HG02610 (cell line): ENCODE measurements around the gene EPB41L1.

Source experiments
- ATAC-seq: cut with Tn5 transposase; IDR thresholded peaks from one replicate; pipeline ENCODE4 v1.9.1; 2021; ENCODE audit warnings: mild to moderate bottlenecking, moderate library complexity; ENCODE audit not compliant: unreplicated experiment

EPB41L1 gene

DNA sequence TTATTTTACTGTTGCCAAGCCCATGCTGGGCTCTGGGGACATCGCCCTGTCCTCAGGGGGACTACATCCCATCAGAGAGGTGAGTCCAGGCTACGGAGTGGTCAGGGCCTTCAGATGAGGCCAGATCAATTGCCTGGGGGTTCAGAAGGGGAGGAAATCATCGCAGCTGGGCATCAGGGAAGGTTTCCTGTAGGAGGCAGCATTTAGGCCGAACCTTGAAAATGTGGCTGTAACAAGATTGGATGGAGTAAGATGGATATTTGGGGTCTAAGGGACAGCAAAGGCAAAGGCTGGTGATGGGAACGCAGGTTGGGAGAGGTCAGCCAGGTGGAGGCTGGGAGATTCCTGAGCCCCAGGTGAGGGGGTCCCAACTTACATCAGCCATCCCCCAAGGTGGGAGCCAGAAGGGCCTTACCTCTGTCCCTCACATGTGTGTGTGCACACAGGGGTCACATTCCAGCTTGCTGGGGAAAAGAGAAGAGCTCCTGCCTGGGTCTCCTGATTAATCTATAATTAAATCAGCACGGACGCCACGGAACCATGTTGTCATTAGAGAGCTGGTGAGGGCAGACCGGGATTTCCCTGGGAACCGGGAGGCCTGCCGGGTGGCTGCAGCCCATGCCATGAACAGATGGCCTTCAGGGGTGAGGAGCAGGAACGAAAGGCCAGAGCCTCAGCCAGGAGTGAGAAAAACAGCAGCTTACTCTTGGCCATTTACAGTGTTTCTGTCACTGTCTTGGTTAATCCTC is 121.1 kb downstream of the EPB41L1 start:
- ATAC-seq: no peak

DNA sequence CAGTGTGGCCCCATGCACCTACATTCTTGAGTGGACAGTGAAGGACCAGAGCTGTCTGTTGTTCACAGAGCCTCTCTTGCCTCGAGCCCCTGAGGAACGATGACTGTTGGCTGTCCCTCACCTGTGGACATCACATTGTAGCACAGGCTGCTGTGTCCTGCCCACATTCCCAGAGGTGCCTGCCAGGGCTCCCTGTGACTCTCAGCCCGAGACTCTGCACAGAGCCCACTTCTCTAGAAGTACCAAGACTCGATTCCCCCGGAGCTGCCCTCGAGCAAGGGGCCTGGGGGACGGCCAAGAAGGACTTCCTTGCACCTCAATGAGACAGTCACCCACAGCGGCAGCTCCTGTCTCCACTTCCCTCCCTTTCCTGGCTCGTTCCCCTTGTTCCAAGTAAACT is 123.0 kb downstream of the EPB41L1 start:
- no peak for ATAC-seq

DNA sequence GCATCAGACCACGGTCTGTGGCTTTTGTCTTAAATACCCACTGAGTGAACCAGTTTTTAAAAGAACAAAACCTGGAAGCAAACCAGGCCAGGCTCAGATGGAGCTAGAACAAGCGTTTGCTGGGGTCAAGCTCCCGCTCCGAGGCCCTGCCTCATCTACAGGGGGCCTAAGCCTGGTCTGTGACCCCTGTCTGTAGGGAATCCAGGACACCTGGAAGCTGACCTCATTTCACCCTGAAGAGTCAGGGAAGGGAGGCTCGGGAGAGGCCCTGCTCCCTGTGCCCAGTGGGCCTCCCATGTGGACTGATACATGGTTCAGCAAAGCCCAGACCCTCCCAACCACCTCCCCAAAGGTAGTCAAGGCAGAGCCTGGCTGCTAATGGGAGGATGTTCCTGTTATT is 124.8 kb downstream of the EPB41L1 start:
- no peak for ATAC-seq

DNA sequence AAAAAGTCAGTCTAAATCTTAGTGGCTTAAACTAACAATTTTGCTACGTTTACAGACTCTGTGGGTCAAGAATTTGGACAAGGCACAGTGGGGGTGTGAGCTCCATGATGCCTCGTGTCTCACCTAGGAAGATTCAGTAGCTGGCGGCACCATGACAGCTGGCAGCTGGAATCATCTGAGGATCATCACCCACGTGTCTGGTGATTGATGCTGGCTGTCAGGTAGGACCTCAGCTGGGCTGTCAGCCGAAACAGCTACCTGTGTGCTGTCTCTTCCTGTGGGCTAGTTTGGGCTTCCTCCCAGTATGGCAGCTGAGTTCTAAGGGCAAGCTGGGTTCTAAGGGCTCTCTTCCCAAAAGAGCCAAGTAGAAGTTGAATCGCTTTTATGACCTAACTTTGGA is 125.2 kb downstream of the EPB41L1 start:
- no peak for ATAC-seq

DNA sequence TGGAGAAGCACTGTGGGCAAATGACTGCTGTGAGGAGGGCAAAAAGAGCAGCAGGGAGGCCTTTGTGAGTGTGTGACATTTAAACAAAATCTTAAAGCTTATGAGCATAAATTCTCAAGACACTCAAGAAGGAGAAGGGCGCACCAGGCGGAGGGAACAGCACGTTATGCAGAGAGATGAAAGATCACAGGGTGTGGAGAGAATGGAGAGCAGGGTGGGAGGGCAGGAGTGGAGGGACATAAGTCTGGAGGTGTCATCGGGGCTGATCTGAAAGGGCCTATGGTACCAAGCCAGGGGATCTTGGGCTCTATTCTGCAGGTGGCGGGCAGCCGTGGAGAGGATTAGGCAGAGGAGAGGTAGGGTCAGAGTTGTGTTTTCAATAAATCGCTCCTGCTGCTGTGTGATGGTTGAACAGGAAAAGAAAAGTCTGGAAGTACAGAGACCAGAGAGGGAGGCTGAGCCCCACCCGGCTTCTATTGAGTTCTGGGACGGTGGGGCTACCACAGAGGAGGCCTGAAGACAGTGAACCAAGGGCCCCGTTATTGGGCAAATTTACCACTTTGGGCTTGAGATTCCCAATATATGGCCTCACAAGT is 127.3 kb downstream of the EPB41L1 start:
- ATAC-seq: no peak
